ENCODE results near the gene OSBPL9. TPM values are rescaled to one million over a fixed set of nuclear protein-coding genes. Genes with fewer than 3 reads are reported as not detected.
A peak's percentile ranks its signal among the peaks of the same experiment; 100 is the strongest.
"Not testable (repeated sequence)": the region's sequence is repeated elsewhere in the genome, so short reads cannot be mapped to it uniquely, and the experiment has no call there.

OSBPL9 gene
- total and polyA plus RNA-seq, 5 donors, result 46.1 to 68.8 (median 61.3) TPM

GRCh38 chr1:51610104-51610503 lies 6.8 kb upstream of the OSBPL9 start:
- WGBS, result 94% methylated on average over 6 of the region's 6 CpGs
- intact Hi-C loops (cut with DNase I); DNase-seq; H3K4me1 ChIP-seq (ENCODE audit: control insufficient read depth, insufficient read depth, low read length); H3K27me3 ChIP-seq (ENCODE audit: control insufficient read depth, insufficient read depth); H3K27ac ChIP-seq (ENCODE audit: low read length); H3K9me3 ChIP-seq (ENCODE audit: control insufficient read depth, low read length); ATAC-seq; H3K4me3 ChIP-seq (ENCODE audit: low read length): not testable (repeated sequence)

- Histone ChIP-seq H3K9me3 (ENCODE audit: control insufficient read depth, low read length) (no peaks in the 10 kb centered on the region), H3K27ac (ENCODE audit: low read length) (no peak overlapping the region), H3K27me3 (ENCODE audit: control insufficient read depth, insufficient read depth) (no peaks in the 10 kb centered on the region), H3K4me3 (ENCODE audit: low read length) (no peak overlapping the region), H3K4me1 (ENCODE audit: control insufficient read depth, insufficient read depth, low read length) (peaks cover 8% of the 10 kb centered on the region)
- peak in 1 of 2 donors; percentile 58 for ATAC-seq
- 61% methylated on average over 4 of the region's 4 CpGs for WGBS
- intact Hi-C loops (cut with DNase I), result no loop called here
- DNase-seq, result no peak
Measured at GRCh38 chr1:51610637-51611036, 6.3 kb upstream of the OSBPL9 start.

GRCh38 chr1:51612447-51612961 lies 4.4 kb upstream of the OSBPL9 start:
- intact Hi-C loops (cut with DNase I), result no loop called here
- WGBS, result 25% methylated on average over 2 of the region's 2 CpGs
- ATAC-seq (peak in 1 of 2 donors; percentile 16), DNase-seq (no peak)
- Histone ChIP-seq H3K27me3 (ENCODE audit: control insufficient read depth, insufficient read depth) (no peaks in the 10 kb centered on the region), H3K27ac (ENCODE audit: low read length) (peak overlapping the region; percentile 6), H3K4me3 (ENCODE audit: low read length) (no peak overlapping the region), H3K9me3 (ENCODE audit: control insufficient read depth, low read length) (no peaks in the 10 kb centered on the region), H3K4me1 (ENCODE audit: control insufficient read depth, insufficient read depth, low read length) (peaks cover 11% of the 10 kb centered on the region)

GRCh38 chr1:51615780-51616291 lies 1.1 kb upstream of the OSBPL9 start:
- peaks cover 8% of the 10 kb centered on the region for H3K4me1 ChIP-seq (ENCODE audit: control insufficient read depth, insufficient read depth, low read length)
- intact Hi-C loops (cut with DNase I), result no loop called here
- no peaks in the 10 kb centered on the region for H3K9me3 ChIP-seq (ENCODE audit: control insufficient read depth, low read length)
- WGBS, result 95% methylated on average over 10 of the region's 10 CpGs
- no peak for DNase-seq
- H3K4me3 ChIP-seq (ENCODE audit: low read length), result no peak overlapping the region
- no peak for ATAC-seq
- H3K27ac ChIP-seq (ENCODE audit: low read length), result no peak overlapping the region
- no peaks in the 10 kb centered on the region for H3K27me3 ChIP-seq (ENCODE audit: control insufficient read depth, insufficient read depth)

- DNase-seq (no peak), ATAC-seq (no peak)
- intact Hi-C loops (cut with DNase I), result no loop called here
- 69% methylated on average over 4 of the region's 4 CpGs for WGBS
- Histone ChIP-seq H3K4me3 (ENCODE audit: low read length) (peak overlapping the region; percentile 78), H3K27me3 (ENCODE audit: control insufficient read depth, insufficient read depth) (no peaks in the 10 kb centered on the region), H3K4me1 (ENCODE audit: control insufficient read depth, insufficient read depth, low read length) (peaks cover 8% of the 10 kb centered on the region), H3K9me3 (ENCODE audit: control insufficient read depth, low read length) (no peaks in the 10 kb centered on the region), H3K27ac (ENCODE audit: low read length) (peak overlapping the region; percentile 38)
Measured at GRCh38 chr1:51616490-51616889, 402 bp upstream of the OSBPL9 start.

- H3K27ac ChIP-seq (ENCODE audit: low read length), result no peak overlapping the region
- peak overlapping the region; percentile 31 for H3K4me3 ChIP-seq (ENCODE audit: low read length)
- intact Hi-C loops (cut with DNase I), result no loop called here
- WGBS, result 80% methylated on average over 1 of the region's 1 CpG
- DNase-seq (no peak), ATAC-seq (no peak)
- H3K27me3 ChIP-seq (ENCODE audit: control insufficient read depth, insufficient read depth), result no peaks in the 10 kb centered on the region
- peaks cover 9% of the 10 kb centered on the region for H3K4me1 ChIP-seq (ENCODE audit: control insufficient read depth, insufficient read depth, low read length)
- H3K9me3 ChIP-seq (ENCODE audit: control insufficient read depth, low read length), result no peaks in the 10 kb centered on the region
Measured at GRCh38 chr1:51618715-51619114, 1.8 kb downstream of the OSBPL9 start.

GRCh38 chr1:51620470-51620869 lies 3.6 kb downstream of the OSBPL9 start:
- 49% methylated on average over 1 of the region's 1 CpG for WGBS
- peak overlapping the region; percentile 4 for H3K27ac ChIP-seq (ENCODE audit: low read length)
- DNase-seq, result no peak
- no peak overlapping the region for H3K4me3 ChIP-seq (ENCODE audit: low read length)
- no peaks in the 10 kb centered on the region for H3K9me3 ChIP-seq (ENCODE audit: control insufficient read depth, low read length)
- intact Hi-C loops (cut with DNase I), result loop anchor here in 1 of 4 donors (10.0 kb wide), 1 partner anchor 124 kb away; no protein-coding TSS in a partner anchor
- no peak for ATAC-seq
- H3K4me1 ChIP-seq (ENCODE audit: control insufficient read depth, insufficient read depth, low read length), result peaks cover 7% of the 10 kb centered on the region
- H3K27me3 ChIP-seq (ENCODE audit: control insufficient read depth, insufficient read depth), result no peaks in the 10 kb centered on the region

- H3K4me3 ChIP-seq (ENCODE audit: low read length), result no peak overlapping the region
- intact Hi-C loops (cut with DNase I), result loop anchor here in 1 of 4 donors (10.0 kb wide), 1 partner anchor 124 kb away; no protein-coding TSS in a partner anchor
- peak overlapping the region; percentile 39 for H3K27ac ChIP-seq (ENCODE audit: low read length)
- 85% methylated on average over 7 of the region's 7 CpGs for WGBS
- H3K4me1 ChIP-seq (ENCODE audit: control insufficient read depth, insufficient read depth, low read length), result peaks cover 6% of the 10 kb centered on the region
- H3K9me3 ChIP-seq (ENCODE audit: control insufficient read depth, low read length), result no peaks in the 10 kb centered on the region
- ATAC-seq (no peak), DNase-seq (no peak)
- no peaks in the 10 kb centered on the region for H3K27me3 ChIP-seq (ENCODE audit: control insufficient read depth, insufficient read depth)
Measured at GRCh38 chr1:51621161-51621560, 4.3 kb downstream of the OSBPL9 start.

GRCh38 chr1:51621841-51622454 lies 5.1 kb downstream of the OSBPL9 start:
- Histone ChIP-seq H3K9me3 (ENCODE audit: control insufficient read depth, low read length) (no peaks in the 10 kb centered on the region), H3K4me1 (ENCODE audit: control insufficient read depth, insufficient read depth, low read length) (peaks cover 4% of the 10 kb centered on the region), H3K27me3 (ENCODE audit: control insufficient read depth, insufficient read depth) (no peaks in the 10 kb centered on the region), H3K27ac (ENCODE audit: low read length) (peak overlapping the region; percentile 61), H3K4me3 (ENCODE audit: low read length) (no peak overlapping the region)
- ATAC-seq (no peak), DNase-seq (no peak)
- intact Hi-C loops (cut with DNase I), result loop anchor here in 1 of 4 donors (10.0 kb wide), 1 partner anchor 123 kb away; no protein-coding TSS in a partner anchor
- WGBS, result 68% methylated on average over 2 of the region's 2 CpGs

- Histone ChIP-seq H3K27me3 (ENCODE audit: control insufficient read depth, insufficient read depth) (no peaks in the 10 kb centered on the region), H3K4me1 (ENCODE audit: control insufficient read depth, insufficient read depth, low read length) (peaks cover 4% of the 10 kb centered on the region), H3K9me3 (ENCODE audit: control insufficient read depth, low read length) (no peaks in the 10 kb centered on the region), H3K4me3 (ENCODE audit: low read length) (no peak overlapping the region), H3K27ac (ENCODE audit: low read length) (peak overlapping the region; percentile 81)
- WGBS, result 33% methylated on average over 2 of the region's 2 CpGs
- intact Hi-C loops (cut with DNase I), result loop anchor here in 1 of 4 donors (10.0 kb wide), 1 partner anchor 122 kb away; no protein-coding TSS in a partner anchor
- peak in 2 of 3 donors; percentile 50 to 66 for DNase-seq
- ATAC-seq, result peak; percentile 72 to 75
Measured at GRCh38 chr1:51622455-51622913, 5.6 kb downstream of the OSBPL9 start.

- no peak overlapping the region for H3K27ac ChIP-seq (ENCODE audit: low read length)
- no peak for ATAC-seq
- peaks cover 4% of the 10 kb centered on the region for H3K4me1 ChIP-seq (ENCODE audit: control insufficient read depth, insufficient read depth, low read length)
- no peak for DNase-seq
- no peaks in the 10 kb centered on the region for H3K27me3 ChIP-seq (ENCODE audit: control insufficient read depth, insufficient read depth)
- WGBS, result 91% methylated on average over 2 of the region's 2 CpGs
- H3K4me3 ChIP-seq (ENCODE audit: low read length), result no peak overlapping the region
- intact Hi-C loops (cut with DNase I), result loop anchor here in 1 of 4 donors (10.0 kb wide), 1 partner anchor 122 kb away; no protein-coding TSS in a partner anchor
- no peaks in the 10 kb centered on the region for H3K9me3 ChIP-seq (ENCODE audit: control insufficient read depth, low read length)
Measured at GRCh38 chr1:51623025-51623424, 6.1 kb downstream of the OSBPL9 start.
